Lung (tissue), 12 donors: ENCODE results near the gene CFAP65. TPM values are rescaled to one million over a fixed set of nuclear protein-coding genes. Genes with fewer than 3 reads are reported as not detected.

ENCODE experiments used
- ATAC-seq: fragments of 200-7000 bp; cut with Tn5 transposase; one replicate; pipeline ENCODE4 v1.9.1; 2020; ENCODE audit warnings: moderate number of reproducible peaks; ENCODE audit not compliant: insufficient read depth, low FRiP score
- DNase-seq, 3 donors: peaks; one replicate each; pipeline ENCODE4 v3.0.0-alpha.2; 2013 to 2017
- H3K27ac ChIP-seq, 2 donors: one replicate each; pipeline ENCODE4 v1.5.1; 2013; ENCODE audit warnings: mild to moderate bottlenecking in 2 of 2, moderate library complexity in 2 of 2, control low read depth in 1 of 2, inconsistent platforms in 1 of 2, low read depth in 1 of 2, low read length in 1 of 2
- H3K27me3 ChIP-seq, 3 donors: one replicate each; pipeline ENCODE4 v1.5.1; 2013; ENCODE audit warnings: low read length in 2 of 3; ENCODE audit not compliant: control insufficient read depth in 3 of 3, insufficient read depth in 3 of 3
- H3K36me3 ChIP-seq, 4 donors: one replicate each; pipeline ENCODE4 v1.5.1; 2013; ENCODE audit warnings: low read length in 4 of 4, mild to moderate bottlenecking in 1 of 4, moderate library complexity in 1 of 4; ENCODE audit not compliant: control insufficient read depth in 4 of 4, insufficient read depth in 4 of 4
- H3K4me1 ChIP-seq, 5 donors: one replicate each; pipeline ENCODE4 v1.5.1; 2013; ENCODE audit warnings: low read length in 5 of 5, mild to moderate bottlenecking in 2 of 5, moderate library complexity in 1 of 5; ENCODE audit not compliant: control insufficient read depth in 5 of 5, insufficient read depth in 5 of 5
- H3K4me3 ChIP-seq: one replicate; pipeline ENCODE4 v1.5.1; 2013; ENCODE audit warnings: mild to moderate bottlenecking, control low read depth, moderate library complexity
- H3K9ac ChIP-seq, 2 donors: one replicate each; pipeline ENCODE4 v1.5.1; 2013; ENCODE audit warnings: low read length in 2 of 2, control low read depth in 1 of 2; ENCODE audit not compliant: insufficient read depth in 1 of 2
- H3K9me3 ChIP-seq, 4 donors: one replicate each; pipeline ENCODE4 v1.5.1; 2013; ENCODE audit warnings: low read length in 3 of 4, mild to moderate bottlenecking in 1 of 4, moderate library complexity in 1 of 4; ENCODE audit not compliant: control insufficient read depth in 4 of 4, insufficient read depth in 3 of 4
- WGBS, 2 donors: extraction: QIAGEN DNeasy Blood & Tissue Kit; methylation state at CpG; one replicate each; pipeline ENCODE4 v1.1.7; 2013; 5-methylcytosine and 5-hydroxymethylcytosine counted together
- polyA plus RNA-seq, 2 donors: library from polyadenylated mRNA; stranded (reverse); fragments of 200-250 nt; gene quantifications; one replicate each; pipeline ENCODE4 v1.2.1, GENCODE V29; 2013
- total RNA-seq, 2 donors: library from RNA; depleted of rRNA in 1 of 2; stranded (reverse); fragments of >200 nt in 1 of 2; gene quantifications; one replicate each; pipeline ENCODE4 v1.2.1, GENCODE V29; 2014 to 2021
- TF ChIP-seq, protein P1 (sequence below): IDR thresholded peaks from 2 replicates; pipeline ENCODE4 v1.5.1; 2012; ENCODE audit warnings: mild to moderate bottlenecking; ENCODE audit errors: control extremely low read depth, extremely low read depth
- donor health status: control.
- donor health status: control.
- donor health status: Bipolar disorder and iron deficiency.
- donor health status: healthy.
- donor health status: DM: yes; HTN: yes; CAD: no.

Gene CFAP65
- total and polyA plus RNA-seq, 4 donors, result 3.9 to 16.5 (median 8.1) TPM

DNA sequence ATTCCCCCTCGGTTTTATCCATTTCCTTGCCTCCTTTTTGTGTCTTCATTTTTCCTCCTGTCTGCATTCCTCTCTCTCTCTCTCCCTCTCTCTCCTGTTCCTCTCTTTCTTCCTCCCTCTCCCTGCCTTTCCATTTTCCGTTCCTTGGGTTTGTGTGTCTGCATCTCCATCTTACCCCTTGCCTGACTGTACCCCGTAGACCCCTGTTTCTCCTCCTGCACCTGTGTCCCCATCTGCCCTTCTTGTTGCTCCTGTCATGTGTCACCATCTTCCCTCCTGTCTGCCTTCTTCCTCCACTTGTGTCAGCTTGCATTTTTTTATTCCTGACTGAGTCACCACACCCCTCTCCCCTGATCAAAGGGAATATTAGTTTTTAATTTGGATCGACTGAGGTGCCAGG, 80.1 kb downstream of the CFAP65 start:
- DNase-seq (no peak), ATAC-seq (no peak)
- Histone ChIP-seq H3K4me1 (peaks cover 0 to 14% (median 3%) of the 10 kb centered on the region in 5 donors), H3K27ac (no peak overlapping the region), H3K4me3 (no peak overlapping the region), H3K9me3 (peaks cover 0 to 8% (median 0%) of the 10 kb centered on the region in 4 donors), H3K9ac (no peak overlapping the region), H3K36me3 (no peaks in the 10 kb centered on the region), H3K27me3 (peaks cover 43 to 63% (median 48%) of the 10 kb centered on the region in 3 donors)
- TF ChIP-seq, protein P1, sequence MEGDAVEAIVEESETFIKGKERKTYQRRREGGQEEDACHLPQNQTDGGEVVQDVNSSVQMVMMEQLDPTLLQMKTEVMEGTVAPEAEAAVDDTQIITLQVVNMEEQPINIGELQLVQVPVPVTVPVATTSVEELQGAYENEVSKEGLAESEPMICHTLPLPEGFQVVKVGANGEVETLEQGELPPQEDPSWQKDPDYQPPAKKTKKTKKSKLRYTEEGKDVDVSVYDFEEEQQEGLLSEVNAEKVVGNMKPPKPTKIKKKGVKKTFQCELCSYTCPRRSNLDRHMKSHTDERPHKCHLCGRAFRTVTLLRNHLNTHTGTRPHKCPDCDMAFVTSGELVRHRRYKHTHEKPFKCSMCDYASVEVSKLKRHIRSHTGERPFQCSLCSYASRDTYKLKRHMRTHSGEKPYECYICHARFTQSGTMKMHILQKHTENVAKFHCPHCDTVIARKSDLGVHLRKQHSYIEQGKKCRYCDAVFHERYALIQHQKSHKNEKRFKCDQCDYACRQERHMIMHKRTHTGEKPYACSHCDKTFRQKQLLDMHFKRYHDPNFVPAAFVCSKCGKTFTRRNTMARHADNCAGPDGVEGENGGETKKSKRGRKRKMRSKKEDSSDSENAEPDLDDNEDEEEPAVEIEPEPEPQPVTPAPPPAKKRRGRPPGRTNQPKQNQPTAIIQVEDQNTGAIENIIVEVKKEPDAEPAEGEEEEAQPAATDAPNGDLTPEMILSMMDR, result no peak
- 10 to 12% methylated on average over 4 of the region's 4 CpGs for WGBS, 2 donors

DNA sequence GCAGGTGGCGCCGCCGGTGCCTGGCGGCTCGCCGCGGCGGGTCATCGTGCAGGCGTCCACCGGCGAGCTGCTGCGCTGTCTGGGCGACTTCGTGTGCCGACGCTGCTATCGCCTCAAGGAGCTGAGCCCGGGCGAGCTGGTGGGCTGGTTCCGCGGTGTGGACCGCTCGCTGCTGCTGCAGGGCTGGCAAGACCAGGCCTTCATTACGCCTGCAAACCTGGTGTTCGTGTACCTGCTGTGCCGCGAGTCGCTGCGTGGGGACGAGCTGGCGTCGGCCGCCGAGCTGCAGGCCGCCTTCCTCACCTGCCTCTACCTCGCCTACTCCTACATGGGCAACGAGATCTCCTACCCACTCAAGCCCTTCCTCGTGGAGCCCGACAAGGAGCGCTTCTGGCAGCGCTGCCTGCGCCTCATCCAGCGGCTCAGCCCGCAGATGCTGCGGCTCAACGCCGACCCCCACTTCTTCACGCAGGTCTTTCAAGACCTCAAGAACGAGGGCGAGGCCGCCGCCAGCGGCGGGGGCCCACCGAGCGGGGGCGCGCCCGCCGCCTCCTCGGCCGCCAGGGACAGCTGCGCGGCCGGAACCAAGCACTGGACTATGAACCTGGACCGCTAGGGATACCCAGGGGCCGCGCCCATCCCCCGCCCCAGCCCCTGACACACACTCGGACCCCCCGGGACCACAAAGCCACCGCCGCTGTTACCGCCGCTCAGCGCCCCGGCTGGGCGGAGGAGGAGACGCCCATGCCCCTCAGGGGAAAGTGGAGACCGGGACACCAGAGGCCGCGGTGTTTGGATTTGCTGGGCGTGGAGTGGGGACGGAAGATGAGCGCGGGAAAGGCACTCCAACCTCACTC, 80.8 kb downstream of the CFAP65 start:
- Histone ChIP-seq H3K36me3 (no peaks in the 10 kb centered on the region), H3K9ac (no peak overlapping the region), H3K27me3 (peaks cover 43 to 66% (median 48%) of the 10 kb centered on the region in 3 donors), H3K4me1 (peaks cover 0 to 14% (median 3%) of the 10 kb centered on the region in 5 donors), H3K9me3 (peaks cover 0 to 8% (median 0%) of the 10 kb centered on the region in 4 donors), H3K27ac (no peak overlapping the region), H3K4me3 (no peak overlapping the region)
- DNase-seq (no peak), ATAC-seq (no peak)
- WGBS, 2 donors, result 4 to 6% methylated on average over 81 to 87 of the region's 87 CpGs
- TF ChIP-seq, protein P1, result no peak

DNA sequence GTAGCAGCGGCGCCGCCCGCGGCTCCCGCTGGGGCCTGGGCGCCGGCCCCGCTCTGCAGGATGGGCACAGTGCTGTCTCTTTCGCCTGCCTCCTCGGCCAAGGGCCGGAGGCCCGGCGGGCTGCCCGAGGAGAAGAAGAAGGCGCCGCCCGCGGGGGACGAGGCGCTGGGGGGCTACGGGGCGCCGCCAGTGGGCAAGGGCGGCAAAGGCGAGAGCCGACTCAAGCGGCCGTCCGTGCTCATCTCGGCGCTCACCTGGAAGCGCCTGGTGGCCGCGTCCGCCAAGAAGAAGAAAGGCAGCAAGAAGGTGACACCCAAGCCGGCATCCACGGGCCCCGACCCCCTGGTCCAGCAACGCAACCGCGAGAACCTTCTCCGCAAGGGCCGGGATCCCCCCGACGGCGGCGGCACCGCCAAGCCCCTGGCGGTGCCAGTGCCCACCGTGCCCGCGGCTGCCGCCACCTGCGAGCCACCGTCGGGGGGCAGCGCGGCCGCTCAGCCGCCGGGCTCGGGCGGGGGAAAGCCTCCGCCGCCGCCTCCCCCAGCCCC, 81.5 kb downstream of the CFAP65 start:
- Histone ChIP-seq H3K4me1 (peaks cover 0 to 14% (median 3%) of the 10 kb centered on the region in 5 donors), H3K9me3 (peaks cover 0 to 8% (median 0%) of the 10 kb centered on the region in 4 donors), H3K27ac (no peak overlapping the region), H3K4me3 (no peak overlapping the region), H3K27me3 (peaks cover 43 to 72% (median 48%) of the 10 kb centered on the region in 3 donors), H3K36me3 (no peaks in the 10 kb centered on the region), H3K9ac (no peak overlapping the region)
- TF ChIP-seq, protein P1, result no peak
- WGBS, 2 donors, result 2 to 3% methylated on average over 37 to 67 of the region's 67 CpGs
- DNase-seq (no peak), ATAC-seq (no peak)
